NT2/D1 (cell line): ENCODE data around the gene MAP3K4.

Experiments used
- DNase-seq: peaks from one replicate; pipeline ENCODE4 v3.0.0-alpha.2; 2011; ENCODE audit warnings: low read depth, low spot score
- H3K27me3 ChIP-seq: 2 replicates; pipeline ENCODE4 v1.6.0; 2011; ENCODE audit warnings: mild to moderate bottlenecking; ENCODE audit not compliant: insufficient read length, insufficient read depth
- H3K36me3 ChIP-seq: 2 replicates; pipeline ENCODE4 v1.6.1; 2011; ENCODE audit warnings: mild to moderate bottlenecking, low read length, mixed read lengths; ENCODE audit not compliant: insufficient read depth, insufficient read length
- H3K4me1 ChIP-seq: 2 replicates; pipeline ENCODE4 v1.5.1; 2011; ENCODE audit not compliant: insufficient read depth, insufficient read length
- H3K4me3 ChIP-seq: 2 replicates; pipeline ENCODE4 v1.5.1; 2011; ENCODE audit warnings: low read depth; ENCODE audit not compliant: insufficient read length
- H3K9ac ChIP-seq: 2 replicates; pipeline ENCODE4 v1.6.0; 2011; ENCODE audit warnings: low read depth; ENCODE audit not compliant: insufficient read length
- H3K9me3 ChIP-seq: 2 replicates; pipeline ENCODE4 v1.5.1; 2011; ENCODE audit warnings: mild to moderate bottlenecking, low read length; ENCODE audit not compliant: insufficient read depth
- SUZ12 ChIP-seq: IDR thresholded peaks from 2 replicates; pipeline ENCODE4 v1.6.1; 2011; ENCODE audit not compliant: insufficient read length, insufficient read depth; ENCODE audit errors: extremely low read depth
- YY1 ChIP-seq: IDR thresholded peaks from 2 replicates; pipeline ENCODE4 v1.6.1; 2011; ENCODE audit not compliant: insufficient read length, insufficient read depth
- ZNF274 ChIP-seq: IDR thresholded peaks from 2 replicates; pipeline ENCODE4 v1.6.1; 2011; ENCODE audit warnings: mild to moderate bottlenecking, low read depth, low read length

Gene MAP3K4

DNA sequence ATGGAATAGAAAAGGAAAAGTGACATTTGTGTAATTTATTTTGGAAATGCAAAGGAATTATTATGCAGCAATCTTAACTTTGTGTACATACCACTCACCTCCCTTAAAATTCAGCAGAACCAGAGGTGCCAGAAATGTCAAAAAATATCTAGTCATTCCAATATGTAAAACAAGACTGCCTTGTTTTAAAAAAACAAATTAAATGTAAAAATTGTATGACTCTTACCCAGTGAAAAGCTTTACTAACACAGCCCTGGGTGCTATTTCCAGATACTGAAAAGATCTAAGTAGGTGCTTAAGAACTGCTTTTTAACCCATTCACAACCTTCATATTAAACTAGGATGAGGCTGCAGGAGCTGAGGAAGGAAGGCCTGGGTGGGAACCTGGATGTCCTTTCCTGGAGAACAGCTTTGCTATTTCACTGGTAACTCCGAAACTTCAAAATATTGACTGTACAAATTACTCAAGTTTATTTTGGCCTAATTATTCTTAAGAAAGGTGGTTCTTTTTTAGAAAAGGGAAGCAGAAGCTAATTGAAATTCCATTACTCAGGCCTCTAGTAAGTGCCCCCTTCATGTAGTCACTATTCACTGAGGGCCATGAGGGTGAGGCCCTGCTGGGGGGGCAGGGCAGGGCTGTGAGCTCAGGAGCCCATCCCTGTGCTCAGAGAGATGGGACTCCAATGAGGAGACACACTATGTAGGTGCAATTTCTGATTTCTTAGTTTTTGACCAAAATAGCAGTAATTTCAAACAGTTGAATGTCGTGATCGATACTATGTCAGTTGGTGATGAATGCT, 139.6 kb downstream of the MAP3K4 start:
- H3K27me3 ChIP-seq = no peaks in the 10 kb centered on the region
- TF ChIP-seq ZNF274 (no peak), YY1 (no peak), SUZ12 (no peak)
- DNase-seq = no peak
- H3K4me3 ChIP-seq = no peak overlapping the region
- H3K9ac ChIP-seq = no peak overlapping the region
- H3K9me3 ChIP-seq = no peaks in the 10 kb centered on the region; the same call in 1 of the 2 replicates
- H3K4me1 ChIP-seq = no peaks in the 10 kb centered on the region
- H3K36me3 ChIP-seq = peaks cover 44% of the 10 kb centered on the region

DNA sequence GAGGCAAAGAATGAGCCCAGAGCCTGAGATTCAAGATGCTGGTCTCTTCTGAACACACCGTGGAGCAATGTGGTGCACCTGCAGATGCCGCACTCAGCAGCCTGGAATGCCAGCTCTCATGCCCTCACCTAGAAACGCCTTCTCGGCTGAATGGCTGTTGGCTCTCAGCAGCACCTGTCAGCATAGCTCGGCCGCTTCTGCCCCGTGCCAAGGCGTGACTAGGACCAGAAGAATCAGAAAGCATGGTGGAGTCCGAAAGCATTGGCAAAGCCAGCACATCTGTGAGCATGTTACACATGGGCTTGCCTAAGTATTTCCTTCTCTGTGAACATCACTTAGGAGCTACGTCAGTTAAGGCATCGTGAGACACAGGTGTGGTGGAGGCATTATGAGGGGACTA, 140.8 kb downstream of the MAP3K4 start:
- Histone ChIP-seq H3K27me3 (no peaks in the 10 kb centered on the region), H3K9me3 (no peaks in the 10 kb centered on the region), H3K4me1 (no peaks in the 10 kb centered on the region), H3K9ac (no peak overlapping the region), H3K36me3 (peaks cover 51% of the 10 kb centered on the region), H3K4me3 (no peak overlapping the region)
- no peak for DNase-seq
- TF ChIP-seq ZNF274 (no peak), YY1 (no peak), SUZ12 (no peak)

DNA sequence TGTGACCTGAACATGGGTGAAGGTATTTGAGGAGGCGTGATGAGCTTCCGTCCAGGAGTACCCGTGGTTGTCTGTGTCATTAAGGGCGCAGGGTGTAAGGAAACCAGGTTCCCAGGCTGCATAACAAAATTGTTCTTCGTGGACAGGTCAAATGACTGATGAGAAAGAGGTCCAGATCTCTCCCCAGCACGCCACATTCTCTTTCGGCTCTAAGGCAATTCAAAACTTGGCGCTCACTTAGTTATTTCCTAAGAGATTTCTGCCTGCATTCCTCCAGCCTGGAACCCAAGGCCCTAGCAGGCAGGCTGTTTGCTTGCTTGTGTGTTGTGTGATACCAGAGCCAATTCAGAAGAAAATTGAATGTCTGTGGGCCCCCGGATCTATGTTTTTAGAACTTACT, 142.4 kb downstream of the MAP3K4 start:
- no peak for TF ChIP-seq YY1
- no peak for TF ChIP-seq SUZ12
- TF ChIP-seq ZNF274 = no peak

DNA sequence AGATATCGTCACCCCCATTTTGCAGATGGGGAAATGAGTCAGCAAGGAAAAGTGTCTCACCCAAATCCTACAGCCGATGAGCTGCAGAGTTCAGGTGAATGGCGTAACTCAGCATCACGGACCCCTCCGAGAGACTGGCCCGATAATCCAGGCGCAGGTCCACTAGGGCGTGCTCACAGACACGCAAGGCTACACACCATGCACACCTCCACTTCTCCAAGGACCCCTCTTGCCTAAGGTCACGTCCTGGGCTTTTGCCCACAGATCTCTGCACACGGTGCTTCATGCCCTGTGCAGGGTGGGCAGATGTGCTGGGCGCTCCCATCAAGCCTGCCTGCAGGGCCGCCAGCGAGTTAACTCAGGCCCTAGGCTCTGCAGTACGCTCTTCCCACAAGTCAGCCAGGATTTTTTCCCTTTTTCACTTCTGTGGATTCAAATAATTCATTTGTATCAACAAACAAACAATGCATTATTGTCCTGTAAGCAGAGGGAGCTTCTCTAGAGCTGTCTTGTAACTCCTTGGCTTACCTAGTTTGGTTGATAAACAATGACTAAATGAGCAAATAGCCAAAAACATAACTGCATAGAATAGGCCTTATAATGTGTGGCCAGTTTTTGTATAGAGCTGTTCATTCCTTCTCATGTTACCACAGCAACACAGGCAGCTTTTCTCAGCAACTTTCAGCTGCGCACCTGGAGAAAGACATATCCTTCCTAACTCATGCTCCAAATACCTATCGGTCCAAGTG, 143.2 kb downstream of the MAP3K4 start:
- Histone ChIP-seq H3K4me3 (no peak overlapping the region), H3K9me3 (no peaks in the 10 kb centered on the region), H3K9ac (no peak overlapping the region), H3K36me3 (peaks cover 67% of the 10 kb centered on the region), H3K4me1 (peaks cover 3% of the 10 kb centered on the region), H3K27me3 (no peaks in the 10 kb centered on the region)
- TF ChIP-seq SUZ12 = no peak
- no peak for TF ChIP-seq ZNF274
- TF ChIP-seq YY1 = no peak
- DNase-seq = no peak

More for the DNA sequence above, 142.4 kb downstream of the MAP3K4 start:
- Histone ChIP-seq H3K4me3 (no peak overlapping the region), H3K4me1 (no peaks in the 10 kb centered on the region), H3K9ac (no peak overlapping the region), H3K27me3 (no peaks in the 10 kb centered on the region), H3K36me3 (peaks cover 63% of the 10 kb centered on the region), H3K9me3 (no peaks in the 10 kb centered on the region)
- no peak for DNase-seq

DNA sequence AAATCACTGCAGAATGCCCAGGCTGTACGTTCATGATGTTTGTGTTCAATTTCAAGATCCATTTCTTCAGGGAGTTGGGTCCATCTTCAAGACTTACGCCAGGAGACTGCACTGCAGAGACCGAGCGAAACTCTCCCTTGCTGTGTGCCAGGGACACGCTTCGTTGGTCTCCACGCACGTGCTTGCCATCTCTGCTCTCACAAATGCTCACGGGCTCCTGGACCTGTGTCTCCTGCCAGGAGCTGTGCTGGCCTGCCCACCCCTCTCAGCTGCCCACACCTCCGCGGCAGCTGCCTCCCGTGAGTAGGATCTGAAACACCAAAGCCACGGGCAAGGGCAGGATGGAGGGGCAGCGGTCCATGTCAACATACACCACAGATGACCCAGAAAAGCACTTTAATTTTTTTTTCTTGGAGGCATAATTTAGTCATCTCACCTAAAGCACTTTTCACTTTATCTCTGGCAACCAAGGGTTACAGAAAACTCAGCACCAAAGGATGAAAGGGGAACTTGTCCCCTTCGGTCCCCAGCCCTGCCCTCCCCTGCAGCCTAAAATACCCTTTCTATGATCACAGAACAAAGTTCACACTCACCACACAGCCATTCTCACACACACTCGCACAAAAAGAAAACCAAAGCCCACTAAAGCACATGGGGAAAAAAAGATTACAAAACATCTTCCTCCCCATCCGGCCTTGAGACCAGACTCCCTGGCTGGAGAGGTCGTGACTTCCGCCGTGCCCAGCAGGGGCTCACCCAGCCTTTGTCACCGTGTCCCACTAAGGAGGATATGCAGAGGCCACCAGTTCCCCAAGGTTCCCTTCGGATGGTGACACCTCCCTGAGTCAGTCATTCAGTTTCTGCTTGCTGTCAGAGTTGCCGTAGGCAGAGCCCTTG, 144.4 kb downstream of the MAP3K4 start:
- peaks cover 4% of the 10 kb centered on the region for H3K4me1 ChIP-seq
- no peak overlapping the region for H3K9ac ChIP-seq
- H3K27me3 ChIP-seq = no peaks in the 10 kb centered on the region
- no peak overlapping the region for H3K4me3 ChIP-seq
- no peak for DNase-seq
- peaks cover 64% of the 10 kb centered on the region for H3K36me3 ChIP-seq
- H3K9me3 ChIP-seq = no peaks in the 10 kb centered on the region
- TF ChIP-seq ZNF274 (no peak), YY1 (no peak), SUZ12 (no peak)

DNA sequence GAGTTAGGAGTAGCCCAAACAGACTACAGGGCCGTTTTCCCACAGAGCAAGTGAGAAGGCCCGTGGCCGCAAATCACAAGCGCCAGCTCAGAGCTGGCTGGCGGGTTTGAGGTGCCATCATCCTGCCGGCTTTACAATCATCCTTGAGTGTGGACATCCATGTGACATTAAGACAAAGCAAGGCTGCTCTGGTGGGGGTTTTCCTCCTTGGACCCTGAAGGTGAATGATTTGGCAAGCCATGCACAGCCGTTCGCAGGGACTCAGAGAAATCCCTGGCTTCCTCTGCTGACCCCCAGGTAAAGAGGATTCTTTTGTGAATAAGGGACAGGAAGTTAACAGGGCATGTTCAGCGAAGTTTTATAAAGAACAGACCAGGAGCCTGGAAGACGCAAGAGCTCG, 145.1 kb downstream of the MAP3K4 start:
- peaks cover 4% of the 10 kb centered on the region for H3K4me1 ChIP-seq
- H3K4me3 ChIP-seq = no peak overlapping the region

More for the DNA sequence above, 145.1 kb downstream of the MAP3K4 start:
- Histone ChIP-seq H3K27me3 (no peaks in the 10 kb centered on the region), H3K9me3 (no peaks in the 10 kb centered on the region), H3K9ac (no peak overlapping the region), H3K36me3 (peaks cover 67% of the 10 kb centered on the region)
- no peak for DNase-seq
- TF ChIP-seq SUZ12 = no peak
- TF ChIP-seq ZNF274 = no peak
- TF ChIP-seq YY1 = no peak
